Measurements from ENCODE around the gene CCDC154.
"Not testable (repeated sequence)": the region's sequence is repeated elsewhere in the genome, so short reads cannot be mapped to it uniquely, and the experiment has no call there.

The CCDC154 gene

DNA sequence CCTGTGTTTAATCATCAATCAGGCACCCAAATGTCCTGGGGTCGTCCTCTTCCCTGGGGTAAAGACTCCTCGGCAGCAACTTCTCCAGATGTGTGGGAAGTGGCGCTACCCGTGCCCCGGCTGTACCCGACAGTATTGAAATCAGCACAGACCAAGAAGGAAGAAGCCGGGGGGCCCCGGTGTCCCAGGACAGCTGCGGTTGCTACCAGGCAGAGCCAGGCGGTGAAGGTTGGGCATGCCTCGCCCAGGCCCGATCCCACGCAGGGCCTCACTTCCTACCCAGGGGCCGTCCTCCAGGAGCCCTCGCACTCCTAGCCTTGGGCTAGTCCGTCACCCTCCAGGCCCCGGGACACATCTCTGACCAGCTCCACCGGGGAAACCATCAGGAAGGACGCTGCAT is 9.0 kb upstream of the CCDC154 start:
- DNase-seq, result no peak

DNA sequence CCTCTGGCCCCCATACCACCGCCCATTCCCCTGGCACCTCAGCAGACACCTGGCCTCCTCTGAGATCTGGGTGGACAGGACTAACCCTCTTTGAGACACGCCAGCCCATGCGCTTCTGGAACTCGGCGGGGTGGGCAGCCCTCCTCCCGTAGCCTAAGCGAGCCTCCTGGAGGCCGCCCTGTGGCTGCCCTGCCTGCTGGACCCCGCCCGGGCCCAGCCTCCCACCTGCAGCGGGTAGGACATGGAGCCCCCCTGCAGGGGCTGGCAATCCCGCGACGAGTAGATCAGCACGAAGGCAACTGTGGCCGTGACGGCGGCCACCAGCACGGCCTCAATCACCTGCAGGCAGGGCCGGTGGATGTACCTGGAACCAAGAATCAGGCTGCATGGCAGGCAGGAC is 8.2 kb upstream of the CCDC154 start:
- no peak for DNase-seq

DNA sequence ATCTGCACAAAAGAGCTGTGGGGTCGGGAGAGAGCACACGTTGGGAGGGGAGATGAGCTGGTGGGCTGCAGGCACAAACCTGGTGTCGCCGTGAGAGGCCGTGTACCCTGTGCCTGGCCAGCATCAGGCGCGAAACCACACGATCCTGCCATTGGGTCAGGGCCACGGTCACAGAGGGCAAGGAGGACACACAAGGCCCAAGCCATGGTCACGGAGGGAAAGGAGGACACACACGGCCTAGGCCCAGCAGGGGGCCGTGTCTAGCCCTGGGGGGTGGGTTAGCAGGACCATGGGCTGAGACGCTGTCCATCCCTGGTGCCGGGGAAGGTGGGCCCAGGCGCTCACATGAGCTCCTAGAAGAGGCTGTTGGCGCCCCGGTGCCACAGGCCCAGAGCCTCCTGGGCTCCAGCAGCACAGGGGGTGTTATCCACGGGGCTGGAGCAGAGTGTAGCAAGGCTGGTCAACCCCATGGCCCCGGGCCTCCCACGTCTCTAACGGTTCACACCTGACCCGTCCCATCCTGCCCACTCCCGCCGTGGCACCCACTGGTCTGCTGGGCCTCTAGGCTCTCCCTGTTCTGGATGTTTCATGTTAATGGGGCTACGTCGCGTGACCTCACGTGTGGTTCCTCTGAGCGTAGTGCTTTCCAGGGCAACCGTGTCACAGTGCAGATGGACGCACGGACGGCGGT is 7.5 kb upstream of the CCDC154 start:
- DNase-seq, result no peak

DNA sequence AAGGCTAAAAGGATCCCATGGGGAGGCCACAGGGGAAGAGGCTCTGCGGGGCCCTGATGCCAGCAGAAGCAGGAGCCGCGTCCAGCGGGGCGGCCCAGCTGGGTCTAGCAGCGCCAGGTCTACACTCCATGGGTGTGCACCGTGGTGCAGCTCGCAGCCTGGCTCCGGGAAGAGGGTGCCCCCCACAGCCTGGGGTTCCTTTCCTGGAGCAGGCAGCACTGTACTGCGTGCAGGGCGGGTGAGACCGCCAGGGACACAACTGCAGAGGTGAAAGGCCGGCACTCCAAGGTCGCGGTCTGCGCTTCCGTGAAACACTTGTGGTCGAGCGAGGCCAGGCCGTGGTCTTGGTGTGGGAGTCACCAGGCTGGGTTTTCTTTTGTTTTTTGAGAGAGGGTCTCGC is 6.5 kb upstream of the CCDC154 start:
- no peak for DNase-seq

DNA sequence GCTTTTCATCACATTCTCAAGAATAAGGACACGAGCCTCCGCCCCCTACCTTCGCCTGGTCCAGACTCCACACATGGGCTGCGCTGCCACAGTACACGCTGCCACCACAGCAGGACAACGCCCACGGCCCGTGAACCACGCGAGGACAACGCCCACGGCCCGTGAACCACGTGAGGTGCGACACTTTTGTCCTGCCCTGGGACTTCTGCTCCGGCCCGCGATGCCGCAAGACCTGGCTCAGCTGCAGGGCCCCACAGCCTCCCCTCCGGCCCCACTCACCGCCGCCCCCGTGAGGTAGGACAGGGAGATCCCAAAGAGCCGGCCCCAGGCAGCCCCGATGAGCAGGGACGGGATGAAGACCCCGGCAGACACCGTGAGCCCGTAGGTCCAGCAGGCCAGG is 5.9 kb upstream of the CCDC154 start:
- no peak for DNase-seq

DNA sequence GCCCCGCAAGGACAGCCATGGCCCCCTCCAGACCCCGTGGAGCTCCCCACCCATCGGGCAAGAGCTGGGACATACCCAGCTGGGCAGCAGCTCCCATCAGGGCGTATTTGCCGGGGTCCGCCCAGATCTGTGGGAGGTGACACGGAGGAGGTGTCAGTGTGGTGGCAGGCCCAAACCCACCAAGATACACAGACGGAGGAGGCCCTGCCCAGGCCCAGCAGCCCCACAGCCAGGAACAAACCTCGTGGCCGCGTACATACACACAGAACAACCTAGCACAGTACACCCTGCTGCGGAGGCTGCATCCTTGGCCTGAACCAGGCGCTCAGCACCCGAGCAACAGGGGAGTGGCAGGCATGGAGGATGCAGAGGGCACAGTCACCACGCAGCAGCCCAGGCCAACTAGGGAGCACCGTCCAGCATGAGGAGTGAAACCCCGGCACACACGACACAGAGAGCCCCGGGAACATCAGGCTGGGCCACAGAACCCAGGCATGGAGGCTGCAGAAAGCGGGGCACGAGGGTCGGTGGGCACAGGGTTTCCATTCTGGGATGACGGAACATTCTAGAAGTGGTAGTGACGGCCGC is 4.9 kb upstream of the CCDC154 start:
- DNase-seq, result no peak

DNA sequence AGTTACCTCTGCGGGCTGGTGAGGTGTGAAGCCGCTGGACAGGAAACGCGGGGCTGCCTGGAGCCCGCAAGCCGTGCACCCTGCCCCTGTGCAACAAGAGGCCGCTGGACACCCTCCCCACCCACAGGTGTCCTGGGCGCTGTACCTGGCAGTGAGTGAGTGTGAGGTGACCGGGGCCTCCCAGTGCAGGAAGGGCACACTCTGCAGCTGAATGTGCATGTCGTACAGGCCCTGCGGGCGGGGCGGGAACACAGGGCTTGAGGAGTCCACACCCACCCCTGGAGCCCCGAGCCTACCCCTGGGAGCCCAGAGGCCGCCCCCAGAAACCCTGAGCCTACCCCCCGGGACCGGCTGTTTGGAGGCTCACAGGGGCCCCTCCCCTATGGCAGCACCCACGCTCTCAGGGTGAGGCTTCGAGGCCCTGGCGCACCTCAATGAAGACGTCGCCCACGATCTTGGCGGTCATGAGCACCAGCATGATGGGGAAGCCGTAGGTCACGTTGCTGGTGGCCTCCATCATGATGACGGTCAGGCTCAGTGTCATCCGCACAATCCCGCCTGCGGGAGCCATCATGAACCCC is 4.3 kb upstream of the CCDC154 start:
- no peak for DNase-seq

DNA sequence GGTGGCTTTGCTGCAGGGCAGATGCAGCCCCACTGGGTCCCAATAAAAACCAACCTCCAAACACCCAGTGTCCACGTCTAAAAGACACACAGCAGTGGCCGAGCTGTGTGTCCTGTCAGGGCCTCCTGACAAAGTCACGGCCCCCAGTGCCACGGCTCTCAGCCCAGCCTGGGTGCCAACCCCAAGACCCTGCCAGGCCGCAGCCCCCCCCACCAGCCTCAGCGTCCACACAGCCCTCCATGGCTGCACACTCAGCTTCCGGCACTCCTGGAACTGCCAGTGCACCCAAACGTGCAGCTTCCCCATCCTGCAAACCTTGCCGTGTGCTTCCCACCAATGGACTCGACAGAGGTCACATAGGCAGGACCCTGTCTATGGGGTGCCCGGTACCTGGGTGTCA is 3.6 kb upstream of the CCDC154 start:
- no peak for DNase-seq

DNA sequence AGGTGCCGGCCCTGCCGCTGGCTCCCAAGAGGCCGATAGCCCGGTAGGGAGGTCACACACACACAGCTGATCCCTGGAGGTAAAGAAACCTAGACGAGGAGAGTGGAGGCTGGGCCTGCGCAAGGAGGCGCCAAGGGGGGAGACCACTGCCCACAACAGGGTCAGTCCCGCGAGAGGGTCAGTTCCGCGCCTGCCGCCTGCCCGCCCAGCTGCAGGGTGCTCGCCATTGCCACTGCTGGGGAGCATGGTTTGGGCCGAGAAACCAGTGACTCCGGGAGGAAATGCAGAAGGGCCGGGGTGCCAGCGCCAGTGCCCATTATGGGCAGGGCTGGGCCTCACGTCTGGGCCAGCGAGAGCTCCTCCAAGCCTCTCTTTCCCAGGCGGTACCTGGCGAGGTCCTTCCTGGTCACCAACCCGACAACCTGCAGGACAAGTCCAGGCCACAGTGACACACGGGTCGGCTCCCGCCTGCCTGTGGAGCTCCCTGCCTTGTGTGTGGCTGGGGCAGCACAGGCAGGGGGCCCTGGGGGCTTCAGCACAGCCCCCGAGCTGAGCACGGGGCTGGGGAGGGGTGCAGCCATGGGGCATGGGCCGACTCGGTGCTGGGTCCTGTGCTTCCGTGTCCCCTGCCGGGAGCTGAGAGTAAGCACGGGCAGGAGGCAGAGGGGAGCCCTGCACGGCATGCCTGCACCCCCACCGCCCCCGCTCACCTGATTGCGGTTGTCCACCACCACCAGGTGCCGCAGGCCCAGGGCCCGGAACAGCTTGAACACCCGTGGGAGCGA is 2.1 kb upstream of the CCDC154 start:
- DNase-seq, result no peak

DNA sequence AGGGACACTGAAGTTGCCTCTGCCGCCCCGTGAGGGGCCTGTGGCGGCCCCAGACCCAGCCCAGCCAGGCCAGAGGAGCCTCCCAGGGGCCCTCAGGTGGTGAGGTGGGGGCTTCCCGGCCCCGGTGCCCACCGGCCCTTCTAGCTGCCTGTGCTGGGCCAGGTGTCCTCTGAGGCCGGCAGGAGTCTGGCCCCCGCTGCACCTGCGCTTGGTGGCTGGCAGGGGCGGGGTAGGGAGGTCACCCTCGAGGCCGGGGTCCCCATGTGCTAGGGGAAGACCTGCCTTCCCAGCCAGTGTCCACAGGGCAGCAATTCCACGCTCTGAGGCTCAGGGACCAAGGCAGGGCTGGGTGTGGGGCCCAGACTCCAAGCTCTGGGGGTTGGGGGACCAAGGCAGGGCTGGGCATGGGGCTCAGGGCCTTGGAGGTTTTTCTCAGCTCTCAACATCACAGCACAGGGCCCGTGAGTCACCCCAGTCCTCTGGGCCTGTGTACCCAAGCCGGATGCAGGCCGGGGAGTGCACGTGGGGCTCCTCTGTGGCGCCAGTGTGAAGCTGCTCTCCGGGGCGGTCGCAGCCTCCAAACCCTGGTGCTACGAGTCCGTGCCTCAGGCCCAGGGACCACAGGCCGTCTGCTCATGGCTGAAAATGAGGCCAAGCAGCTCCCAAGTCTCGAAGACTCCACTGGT is 1.3 kb upstream of the CCDC154 start:
- no peak for DNase-seq

DNA sequence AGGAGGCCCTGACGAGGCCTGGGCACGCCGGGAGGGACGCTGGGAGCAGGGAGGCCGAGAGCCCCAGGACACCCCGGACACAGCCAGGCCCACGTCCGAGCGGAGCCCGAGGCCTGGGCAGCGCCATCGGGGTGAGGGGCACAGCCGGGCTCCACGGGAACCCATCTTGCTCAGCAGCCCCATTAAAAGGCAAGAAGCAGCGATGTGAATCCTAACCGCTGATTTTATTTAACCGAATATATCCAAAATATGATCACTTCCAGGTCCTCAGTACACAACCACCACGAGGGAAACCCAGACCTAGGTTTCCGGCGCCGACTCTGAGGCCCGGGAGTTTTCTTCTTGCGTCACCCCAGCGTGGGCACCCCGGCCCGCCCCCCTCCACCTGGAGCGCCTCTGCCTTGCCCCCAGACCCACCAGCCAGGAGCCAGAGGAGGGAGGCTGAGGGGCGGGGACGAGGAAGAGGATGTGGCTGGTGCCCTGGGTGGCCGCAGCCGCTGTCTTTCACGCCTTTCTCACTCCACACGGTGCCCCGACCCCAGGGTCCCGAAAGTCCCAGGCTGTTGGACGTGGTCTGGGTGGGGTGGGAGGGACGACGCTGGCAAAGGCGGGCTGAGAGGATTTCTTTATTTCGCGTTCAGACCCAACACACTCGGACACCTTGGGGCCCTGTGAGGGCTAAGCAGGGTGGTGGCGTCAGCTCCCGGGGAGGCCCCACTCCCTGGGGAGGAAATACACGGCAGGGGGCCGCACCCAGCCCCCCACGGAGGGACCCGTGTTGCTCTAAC is 568 bp upstream of the CCDC154 start:
- DNase-seq, result no peak

DNA sequence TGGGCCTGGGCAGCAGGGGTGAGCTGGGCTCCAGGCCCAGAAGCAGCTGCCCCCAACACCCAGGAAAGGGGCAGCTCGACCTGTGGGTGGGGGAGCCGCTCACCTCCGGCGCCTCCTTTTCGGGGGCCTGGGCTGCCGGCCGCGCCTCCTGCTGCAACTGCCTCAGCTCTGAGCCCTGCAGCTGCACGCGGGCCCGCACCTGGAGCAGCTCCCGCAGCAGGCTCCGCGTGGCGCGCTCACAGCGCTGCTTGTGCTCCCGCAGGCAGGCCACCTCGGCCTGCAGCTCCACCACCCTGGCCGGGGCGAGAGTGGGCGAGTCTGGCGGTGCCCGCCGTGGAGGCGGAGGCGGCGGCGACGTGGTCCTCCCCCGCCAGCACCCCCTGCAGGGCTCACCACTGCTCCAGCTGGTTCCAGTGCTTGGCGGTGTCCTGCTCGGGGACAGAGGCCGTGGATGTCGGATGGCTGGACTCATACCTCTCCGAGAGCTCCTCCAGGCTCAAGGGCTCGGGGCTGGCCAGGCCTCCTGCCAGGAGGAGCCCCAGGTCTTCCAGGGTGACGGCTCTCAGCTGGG is 868 bp downstream of the CCDC154 start:
- DNase-seq, result no peak

DNA sequence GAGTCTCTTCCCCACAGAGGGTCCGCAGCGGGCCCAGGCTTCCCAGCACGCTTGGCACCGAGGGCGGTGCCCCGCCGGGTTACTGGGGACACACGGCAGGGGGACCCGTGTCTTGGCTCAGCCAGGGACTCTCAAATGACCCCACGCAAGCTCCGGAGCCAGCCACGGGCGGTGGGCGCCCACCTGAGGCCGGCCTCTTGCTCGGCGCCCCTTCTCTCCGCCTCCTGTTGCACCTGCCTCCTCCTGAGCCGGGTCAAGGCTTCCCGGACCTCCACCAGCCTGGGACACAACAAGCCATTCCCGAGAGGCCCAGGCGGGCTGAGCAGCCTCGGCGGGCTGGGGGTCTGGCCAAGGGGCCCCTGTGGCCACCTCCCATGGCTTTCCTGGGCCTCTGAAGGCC is 1.7 kb downstream of the CCDC154 start:
- no peak for DNase-seq

DNA sequence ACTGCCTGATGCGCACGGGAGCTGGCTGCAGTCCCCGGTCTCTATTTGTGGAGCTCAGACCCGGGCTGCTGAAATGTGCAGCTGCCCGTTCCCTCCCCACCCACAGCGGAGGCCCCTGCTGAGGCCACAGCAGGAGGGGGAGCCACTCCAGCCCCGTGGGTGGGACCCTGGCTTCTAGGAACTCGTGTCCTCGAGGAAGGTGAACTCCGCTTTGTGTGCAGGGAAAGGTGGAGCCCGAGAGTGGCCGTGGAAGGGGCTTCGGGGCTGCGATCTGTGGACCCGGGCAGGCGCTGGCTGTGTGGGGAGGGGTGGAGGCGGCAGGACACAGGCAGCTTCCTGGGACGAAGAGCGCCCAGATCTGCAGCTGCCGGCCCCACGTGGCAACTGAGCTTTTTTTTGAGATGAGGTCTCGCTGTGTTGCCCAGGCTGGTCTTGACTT is 2.9 kb downstream of the CCDC154 start:
- no peak for DNase-seq

DNA sequence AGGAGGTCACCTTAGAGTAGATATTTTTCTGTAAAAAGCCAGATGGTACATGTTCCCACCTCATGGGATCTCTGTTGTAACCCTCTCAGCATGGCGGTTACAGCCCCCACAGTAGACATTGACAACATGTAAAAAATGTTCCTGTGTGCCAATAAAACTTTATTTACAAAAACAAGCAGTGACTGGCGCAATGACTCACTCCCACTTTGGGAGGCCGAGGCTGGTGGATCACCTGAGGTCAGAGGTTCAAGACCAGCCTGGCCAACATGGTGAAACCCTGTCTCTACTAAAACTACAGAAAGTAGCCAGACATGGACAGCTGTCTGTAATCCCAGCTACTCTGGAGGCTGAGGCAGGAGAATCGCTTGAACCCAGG is 4.7 kb downstream of the CCDC154 start:
- not testable (repeated sequence) for DNase-seq

DNA sequence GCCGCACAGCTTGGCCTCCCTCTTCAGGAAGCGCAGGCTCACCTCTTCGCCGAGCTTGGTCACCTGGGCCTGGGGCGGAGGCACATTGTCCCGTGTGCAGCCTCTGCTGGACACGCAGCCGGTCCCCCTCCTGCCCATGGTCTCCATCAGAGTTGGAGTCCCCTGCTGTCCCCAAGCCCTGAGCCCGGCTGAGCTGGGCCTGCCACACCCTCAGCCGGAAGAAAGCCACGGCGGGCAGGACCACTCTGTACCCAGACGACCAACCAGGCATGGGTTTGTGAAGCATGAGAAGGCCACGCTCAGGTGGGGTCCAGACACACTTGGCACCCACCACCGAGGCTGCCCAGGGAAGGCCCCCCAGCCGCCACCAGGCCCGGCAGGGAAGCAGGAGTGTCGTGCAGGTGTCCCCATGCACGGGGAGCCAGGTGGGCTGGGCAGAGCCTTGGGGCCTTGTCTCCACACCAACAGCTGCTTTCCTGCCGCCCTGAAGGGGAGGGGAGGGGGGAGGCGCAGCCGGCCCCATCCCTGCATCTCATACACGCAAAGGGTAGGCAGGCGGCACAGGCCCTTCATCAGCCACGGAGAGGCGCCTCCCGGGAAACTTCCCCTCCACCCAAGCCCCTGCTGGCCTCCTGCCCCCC is 5.2 kb downstream of the CCDC154 start:
- no peak for DNase-seq

DNA sequence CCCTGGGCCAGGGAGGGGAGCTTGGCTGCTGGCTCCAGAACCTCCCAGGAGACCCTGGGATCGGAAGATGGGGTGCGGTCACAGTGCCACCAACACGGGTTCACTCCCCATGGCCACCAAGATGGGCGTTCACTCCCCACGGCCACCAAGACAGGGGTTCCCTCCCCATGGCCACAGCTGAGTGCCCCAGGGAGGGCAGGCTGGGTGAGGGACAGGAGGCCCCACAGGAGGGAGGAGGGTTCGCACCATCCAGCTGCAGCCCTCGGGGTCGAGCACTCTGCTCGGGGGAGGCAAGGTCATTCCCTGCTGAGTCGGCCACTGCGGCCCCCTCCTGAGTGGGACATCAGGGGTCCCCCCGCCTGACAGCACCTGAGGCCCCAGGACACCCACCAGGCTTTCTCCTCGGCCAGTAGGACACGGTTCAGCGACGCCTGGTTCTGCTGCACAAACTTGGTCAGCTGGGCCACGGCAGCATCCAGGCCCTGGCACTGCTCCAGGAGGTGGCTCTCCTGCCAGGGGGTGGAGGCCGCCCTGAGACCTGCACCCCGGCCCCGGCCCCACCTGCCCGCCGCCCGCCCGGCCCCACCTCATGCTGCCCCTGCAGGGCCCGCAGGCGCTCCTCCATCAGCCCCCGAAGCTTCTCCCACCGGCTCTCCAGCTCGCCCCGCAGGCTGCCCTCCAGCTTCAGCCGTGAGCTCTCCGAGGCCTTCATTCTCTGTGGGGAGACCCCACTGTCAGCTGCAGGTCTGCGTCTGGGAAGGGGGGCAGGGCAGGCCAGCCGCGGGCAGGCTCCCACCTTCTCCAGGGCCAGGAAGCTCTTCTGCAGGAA is 5.9 kb downstream of the CCDC154 start:
- no peak for DNase-seq

DNA sequence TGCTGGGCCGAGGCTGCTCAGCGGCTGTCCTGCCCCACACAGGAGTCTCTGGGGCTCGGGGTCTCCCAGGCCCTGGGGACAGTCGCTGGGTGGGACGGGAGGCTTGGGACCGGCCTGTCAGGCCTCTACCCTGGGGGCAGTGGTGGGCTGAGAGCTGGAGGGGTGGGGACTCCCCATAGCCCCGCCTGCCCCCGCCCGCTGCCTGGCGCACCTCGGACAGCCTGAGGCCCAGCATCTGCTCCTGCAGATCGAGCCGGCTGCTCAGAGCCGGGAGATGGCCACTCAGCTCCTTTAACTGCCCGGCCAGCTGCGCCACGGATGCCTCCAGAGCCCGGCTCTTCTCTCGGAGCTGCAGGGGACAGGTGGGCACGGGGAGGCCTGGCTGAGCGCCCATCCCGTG is 6.8 kb downstream of the CCDC154 start:
- DNase-seq, result no peak

DNA sequence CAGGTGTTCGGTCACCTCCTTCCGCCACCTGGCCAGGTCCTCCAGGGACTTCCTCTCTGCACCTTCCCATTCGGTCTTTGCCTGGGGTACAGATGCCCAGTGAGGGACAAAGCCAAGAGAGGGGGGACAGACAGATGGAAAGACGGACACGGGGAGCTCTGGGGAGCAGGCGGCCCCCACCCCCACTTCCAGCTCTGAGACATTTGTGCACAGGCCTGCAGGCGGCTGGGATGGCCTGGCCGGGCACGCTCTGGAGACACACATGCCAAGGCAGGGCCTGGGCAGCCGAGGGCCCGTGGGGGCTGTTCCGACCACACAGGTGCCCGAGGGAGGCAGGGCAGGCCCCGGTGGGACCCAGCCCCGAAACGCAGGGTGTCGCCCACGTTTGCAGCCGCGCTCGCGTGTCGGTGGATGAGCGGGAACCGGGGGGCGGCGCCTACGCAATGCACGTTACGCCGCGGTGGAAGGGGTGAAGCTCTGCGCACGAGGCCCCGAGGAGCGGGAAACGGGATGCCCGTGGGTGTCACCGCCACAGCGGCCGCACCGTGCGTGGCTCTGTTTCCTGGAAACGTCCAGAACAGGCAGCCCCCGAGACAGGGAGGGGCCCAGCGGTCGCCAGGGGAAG is 7.5 kb downstream of the CCDC154 start:
- no peak for DNase-seq

Data from central memory CD4-positive, alpha-beta T cell (primary cell).